Measurements from ENCODE around the gene CD200R1L. TPM values are rescaled to one million over a fixed set of nuclear protein-coding genes. Genes with fewer than 3 reads are reported as not detected.

Gene CD200R1L
- total RNA-seq, 1 donor from 2014 or later = not detected

GRCh38 chr3:112767177-112767576 is 79.5 kb downstream of the CD200R1L start:
- no peak overlapping the region for H3K4me3 Mint-ChIP-seq (ENCODE audit: low read depth)
- DNase-seq (ENCODE audit: low spot score) = no peak
- no peak overlapping the region for H3K27ac Mint-ChIP-seq
- no peaks in the 10 kb centered on the region for H3K36me3 Mint-ChIP-seq (ENCODE audit: low read depth)
- H3K27me3 Mint-ChIP-seq (ENCODE audit: low read depth) = peaks cover 3% of the 10 kb centered on the region
- intact Hi-C loops (cut with micrococcal nuclease) = no loop called here
- peaks cover 18% of the 10 kb centered on the region for H3K4me1 Mint-ChIP-seq (ENCODE audit: low read depth)
- H3K9me3 Mint-ChIP-seq = no peaks in the 10 kb centered on the region

Other genes with a start within 250 kb of the CD200R1L start
- gene CCDC80, start 205.7 kb downstream of the CD200R1L start, total RNA-seq = not detected in 2 replicates
- 3.4 and 4.1 TPM in 2 replicates for gene CD200R1, start 128.2 kb upstream of the CD200R1L start, total RNA-seq
- gene GTPBP8, start 144.1 kb upstream of the CD200R1L start, total RNA-seq = 17.6 and 22.7 TPM in 2 replicates